HG03159 (cell line): ENCODE results near the gene TRAF7.

Experiments used
- ATAC-seq: cut with Tn5 transposase; IDR thresholded peaks from one replicate; pipeline ENCODE4 v1.9.1; 2021; ENCODE audit warnings: mild to moderate bottlenecking, moderate library complexity; ENCODE audit not compliant: unreplicated experiment

TRAF7 gene

DNA sequence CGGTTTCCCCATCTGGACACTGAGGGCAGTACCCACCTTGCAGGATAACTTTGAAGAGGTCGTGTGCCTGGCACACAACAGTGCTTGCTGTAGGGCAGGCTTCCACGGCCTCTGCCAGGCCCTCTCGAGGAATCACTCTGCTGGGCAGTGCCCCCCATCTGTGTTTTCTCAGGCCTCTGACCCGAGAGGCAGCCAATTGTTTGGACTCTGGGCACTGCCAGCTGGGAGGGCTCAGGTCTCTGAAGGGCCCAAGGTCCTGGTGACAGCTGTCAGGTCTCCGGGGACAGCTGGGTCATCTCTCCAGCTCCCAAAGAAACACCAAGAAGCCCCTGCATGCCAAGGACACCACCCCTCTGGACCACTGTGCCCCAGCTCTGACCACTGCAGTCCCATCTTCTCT is 8.2 kb upstream of the TRAF7 start:
- ATAC-seq, result no peak

DNA sequence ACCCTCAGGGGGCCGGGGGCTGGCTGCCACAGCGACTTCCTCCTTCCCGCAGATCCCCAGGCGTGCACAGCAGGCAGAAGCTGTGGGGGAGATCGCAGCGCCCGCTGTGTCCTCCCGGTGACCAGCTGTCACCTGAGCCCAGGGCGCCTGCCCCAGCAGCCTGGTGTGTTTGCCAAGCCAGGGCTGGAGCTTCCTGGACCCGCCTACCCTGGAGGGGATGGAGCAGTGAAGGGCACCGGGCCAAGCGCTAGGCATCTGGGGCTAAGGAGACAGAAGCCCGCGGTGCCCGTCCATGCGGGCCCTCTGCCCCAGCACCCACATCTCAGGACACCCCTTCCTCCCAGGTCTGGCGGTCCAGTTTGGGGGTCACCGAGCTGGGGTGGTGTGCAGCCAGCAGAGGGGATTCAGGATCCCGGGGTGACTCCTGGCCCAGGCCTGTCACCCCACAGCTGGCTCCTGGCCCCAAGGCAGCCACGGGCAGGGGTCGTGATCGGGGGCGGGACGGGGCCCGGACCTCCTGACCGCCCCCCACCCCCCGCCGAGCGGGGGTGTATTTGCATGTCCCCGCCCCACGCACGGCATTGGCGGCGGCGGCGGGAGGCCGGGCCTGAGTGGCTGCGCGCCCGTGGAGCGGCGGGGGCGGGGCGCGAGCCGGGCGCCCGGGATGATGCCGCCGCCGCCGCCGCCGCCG is 7.5 kb upstream of the TRAF7 start, which contains the start of gene RAB26:
RAB26 (plus strand) TSS at position 645 of the 691 bp plus-strand sequence. CDS start 159 bp downstream, outside the sequence.
- ATAC-seq, result no peak

DNA sequence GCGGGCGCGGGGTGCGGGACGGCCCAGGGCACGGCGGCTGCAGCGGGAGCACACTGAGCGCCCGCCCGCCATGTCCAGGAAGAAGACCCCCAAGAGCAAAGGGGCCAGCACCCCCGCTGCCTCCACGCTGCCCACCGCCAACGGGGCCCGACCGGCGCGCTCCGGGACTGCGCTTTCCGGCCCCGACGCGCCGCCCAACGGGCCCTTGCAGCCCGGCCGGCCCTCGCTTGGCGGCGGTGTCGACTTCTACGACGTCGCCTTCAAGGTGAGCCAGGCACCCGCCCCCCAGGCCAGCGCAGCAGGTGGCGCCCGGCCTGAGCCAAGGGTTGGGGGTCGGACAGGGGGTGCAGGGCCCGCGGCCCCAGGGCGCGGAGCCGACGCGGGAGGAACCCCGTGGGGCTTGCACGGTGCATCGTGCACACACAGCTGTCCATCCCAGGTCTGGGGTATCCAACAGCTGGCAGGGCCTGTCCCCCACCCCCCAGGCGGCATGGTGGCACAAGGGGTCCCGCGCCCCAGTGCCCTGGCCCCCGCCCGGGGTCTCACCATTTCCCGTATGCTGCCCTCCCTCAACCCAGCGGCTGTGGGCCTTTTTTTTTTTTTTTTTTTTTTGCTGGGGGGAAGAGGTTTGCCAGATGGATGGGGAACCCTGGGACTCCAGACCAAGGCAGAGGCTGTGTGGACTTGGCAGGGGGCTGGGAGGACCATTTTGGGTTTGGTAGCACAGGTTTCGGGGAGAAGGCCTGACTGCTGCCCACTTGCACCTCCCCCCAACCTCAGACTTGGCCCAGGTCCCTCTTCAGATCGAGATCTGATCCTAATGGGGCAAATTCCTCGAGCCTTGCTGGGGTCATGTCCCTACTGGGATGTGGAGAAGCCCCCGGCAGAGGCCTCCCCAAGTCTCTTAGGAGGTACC is 6.6 kb upstream of the TRAF7 start:
- ATAC-seq, result no peak

DNA sequence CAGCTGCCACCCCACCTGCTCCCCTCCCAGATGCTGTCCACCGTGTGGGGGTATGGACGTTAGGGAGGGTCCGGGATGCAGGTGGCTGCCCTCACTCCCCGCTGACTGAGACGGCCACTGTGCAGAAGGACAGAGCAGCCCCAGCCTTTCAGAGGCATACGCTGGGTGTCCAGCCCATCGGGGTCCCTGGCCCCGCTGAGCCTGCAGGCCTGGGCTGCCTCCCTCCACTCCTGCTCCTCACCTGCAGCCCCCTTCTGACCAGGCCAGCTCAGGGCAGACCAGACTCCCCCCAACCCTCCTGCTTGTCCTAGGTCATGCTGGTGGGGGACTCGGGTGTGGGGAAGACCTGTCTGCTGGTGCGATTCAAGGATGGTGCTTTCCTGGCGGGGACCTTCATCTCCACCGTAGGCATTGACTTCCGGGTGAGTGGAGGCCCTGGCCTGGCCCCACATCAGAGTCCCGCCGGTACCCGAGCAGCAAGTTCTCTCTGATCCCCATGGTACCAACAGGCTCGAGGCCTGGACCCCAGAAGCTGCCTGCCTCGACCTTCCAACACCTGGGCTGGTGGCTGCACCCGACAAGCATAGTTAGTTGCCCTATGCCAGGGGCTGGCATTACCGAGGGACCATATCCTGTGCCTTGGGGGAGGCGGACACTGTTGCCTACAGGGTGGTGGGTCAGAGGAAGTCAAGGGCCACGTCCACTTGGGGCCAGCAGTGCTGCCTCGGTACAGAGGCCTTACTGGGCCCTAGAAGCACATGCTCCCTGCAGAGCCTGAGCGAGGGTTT is 5.8 kb upstream of the TRAF7 start:
- no peak for ATAC-seq

DNA sequence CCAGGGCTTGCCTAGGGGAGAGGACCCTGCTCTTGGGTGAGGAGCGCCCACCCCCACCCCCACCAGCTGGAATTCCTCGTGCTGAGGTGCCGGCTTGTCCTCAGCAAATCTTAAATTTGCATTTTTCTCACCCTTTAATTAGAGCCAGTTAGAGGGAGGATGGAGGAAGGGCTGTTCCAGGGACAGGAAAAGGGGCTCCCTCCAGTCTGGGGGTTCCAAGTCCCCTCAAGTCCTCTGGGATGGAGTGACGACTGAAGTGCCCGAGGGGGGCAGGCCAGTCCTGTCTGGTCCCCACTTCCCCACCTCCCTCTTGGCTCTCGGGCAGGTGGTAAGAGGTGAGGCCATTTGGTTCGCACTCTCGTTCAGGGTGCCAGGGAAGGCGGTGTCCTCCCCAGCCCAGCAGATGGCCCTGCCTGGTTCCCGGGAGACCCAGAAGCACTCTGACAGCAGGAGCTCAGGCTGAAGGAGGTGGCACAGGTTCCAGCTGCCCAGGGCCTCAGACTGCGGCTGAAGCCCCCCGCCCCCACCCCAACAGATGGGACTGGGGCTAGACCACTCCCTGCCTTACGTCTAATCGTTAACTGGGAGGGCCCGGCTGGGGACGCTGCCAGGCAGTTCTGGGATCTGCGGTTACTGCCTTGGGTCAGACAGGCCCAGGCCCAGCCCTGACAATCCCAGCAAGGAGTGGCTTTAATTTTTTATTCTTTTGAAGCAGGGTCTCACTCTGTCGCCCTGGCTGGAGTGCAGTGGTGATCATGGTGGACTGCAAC is 5.0 kb upstream of the TRAF7 start:
- no peak for ATAC-seq

DNA sequence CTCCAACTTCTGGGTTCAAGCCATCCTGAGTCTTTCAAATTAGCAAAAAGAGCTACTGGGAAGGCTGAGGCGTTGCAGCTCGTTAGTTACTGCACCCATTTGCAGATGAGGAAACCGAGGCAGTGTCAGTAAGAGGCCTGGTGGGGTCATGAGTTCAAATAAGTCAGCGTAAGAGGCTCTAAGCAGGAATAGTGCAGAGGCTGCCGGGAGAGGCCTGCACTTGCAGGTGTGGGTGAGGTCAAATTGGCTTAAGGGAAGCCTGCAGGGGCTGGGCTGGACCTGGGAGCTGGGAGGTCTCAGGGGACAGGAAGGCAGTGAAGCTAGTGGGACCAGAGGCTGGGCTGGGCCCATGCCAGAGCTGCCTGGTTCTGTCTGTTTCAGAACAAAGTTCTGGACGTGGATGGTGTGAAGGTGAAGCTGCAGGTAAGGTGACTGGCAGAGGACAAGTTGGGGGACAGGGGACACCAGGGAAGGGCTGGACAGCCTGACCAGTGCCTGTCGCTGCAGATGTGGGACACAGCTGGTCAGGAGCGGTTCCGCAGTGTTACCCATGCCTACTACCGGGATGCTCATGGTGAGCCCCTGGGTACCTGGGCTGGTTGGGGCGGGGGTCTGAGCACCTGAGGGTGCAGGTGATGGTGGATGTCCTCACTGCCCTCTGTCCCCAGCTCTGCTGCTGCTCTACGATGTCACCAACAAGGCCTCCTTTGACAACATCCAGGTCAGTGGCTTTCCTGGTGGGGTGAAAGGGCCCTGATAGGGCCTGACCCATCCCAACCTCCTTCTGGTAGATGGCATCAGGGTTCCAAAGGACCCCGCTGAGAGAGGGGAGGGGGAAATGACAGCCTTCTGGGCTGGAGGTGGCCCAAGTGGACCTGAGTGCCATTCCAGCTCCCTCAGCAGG is 4.1 kb upstream of the TRAF7 start:
- ATAC-seq, result no peak

DNA sequence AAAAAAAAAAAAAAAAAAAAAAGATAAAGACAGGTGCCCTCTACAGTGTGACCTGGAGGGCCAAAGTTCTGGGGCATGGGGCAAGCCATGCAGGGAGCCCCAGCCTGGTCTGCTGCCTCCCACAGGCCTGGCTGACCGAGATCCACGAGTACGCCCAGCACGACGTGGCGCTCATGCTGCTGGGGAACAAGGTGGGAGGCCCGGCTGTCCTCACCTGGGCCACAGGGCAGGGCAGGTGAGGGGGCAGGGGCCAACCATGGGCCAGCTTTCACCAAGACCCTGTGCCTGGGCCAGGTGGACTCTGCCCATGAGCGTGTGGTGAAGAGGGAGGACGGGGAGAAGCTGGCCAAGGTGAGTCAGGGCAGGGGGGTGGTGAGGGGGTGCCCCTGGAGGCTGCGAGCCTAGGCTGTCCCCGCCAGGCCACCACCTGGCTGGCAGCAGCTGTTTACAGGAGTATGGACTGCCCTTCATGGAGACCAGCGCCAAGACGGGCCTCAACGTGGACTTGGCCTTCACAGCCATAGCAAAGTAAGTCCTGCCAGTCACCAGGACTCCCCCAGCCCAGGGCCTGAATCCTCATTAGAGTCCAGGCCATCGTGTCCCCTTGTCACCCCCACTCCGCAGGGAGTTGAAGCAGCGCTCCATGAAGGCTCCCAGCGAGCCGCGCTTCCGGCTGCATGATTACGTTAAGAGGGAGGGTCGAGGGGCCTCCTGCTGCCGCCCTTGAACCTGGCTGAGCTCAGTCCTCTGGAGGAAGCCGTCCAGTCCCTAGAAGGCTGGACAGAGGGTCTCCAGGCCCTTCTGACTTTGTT is 2.7 kb upstream of the TRAF7 start:
- no peak for ATAC-seq

DNA sequence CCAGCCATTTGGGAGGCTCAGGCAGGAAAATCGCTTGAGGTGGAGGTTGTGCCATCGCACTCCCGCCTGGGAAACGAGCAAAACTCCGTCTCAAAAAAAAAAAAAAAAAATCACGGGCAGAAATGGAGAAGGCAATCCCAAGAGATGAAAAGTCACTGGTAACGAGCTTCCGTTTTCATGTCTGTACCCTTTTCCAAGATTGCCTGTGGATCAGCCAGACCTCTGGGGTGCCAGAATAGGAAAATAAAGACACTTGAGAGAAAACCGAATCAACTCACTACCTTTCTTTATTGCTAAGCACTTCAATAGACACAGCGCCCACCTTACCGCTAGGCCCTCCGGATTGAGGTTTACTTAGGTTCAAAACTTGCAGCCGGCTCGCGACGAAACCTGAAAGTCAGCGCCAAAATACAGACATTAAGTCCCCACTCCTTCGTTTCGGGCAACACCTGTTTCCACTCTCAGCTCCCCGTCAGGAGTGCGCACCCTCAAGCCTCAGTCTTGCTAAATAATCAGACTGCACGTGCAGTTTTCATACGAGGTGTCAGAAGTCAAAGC is 970 bp upstream of the TRAF7 start:
- ATAC-seq, result no peak

DNA sequence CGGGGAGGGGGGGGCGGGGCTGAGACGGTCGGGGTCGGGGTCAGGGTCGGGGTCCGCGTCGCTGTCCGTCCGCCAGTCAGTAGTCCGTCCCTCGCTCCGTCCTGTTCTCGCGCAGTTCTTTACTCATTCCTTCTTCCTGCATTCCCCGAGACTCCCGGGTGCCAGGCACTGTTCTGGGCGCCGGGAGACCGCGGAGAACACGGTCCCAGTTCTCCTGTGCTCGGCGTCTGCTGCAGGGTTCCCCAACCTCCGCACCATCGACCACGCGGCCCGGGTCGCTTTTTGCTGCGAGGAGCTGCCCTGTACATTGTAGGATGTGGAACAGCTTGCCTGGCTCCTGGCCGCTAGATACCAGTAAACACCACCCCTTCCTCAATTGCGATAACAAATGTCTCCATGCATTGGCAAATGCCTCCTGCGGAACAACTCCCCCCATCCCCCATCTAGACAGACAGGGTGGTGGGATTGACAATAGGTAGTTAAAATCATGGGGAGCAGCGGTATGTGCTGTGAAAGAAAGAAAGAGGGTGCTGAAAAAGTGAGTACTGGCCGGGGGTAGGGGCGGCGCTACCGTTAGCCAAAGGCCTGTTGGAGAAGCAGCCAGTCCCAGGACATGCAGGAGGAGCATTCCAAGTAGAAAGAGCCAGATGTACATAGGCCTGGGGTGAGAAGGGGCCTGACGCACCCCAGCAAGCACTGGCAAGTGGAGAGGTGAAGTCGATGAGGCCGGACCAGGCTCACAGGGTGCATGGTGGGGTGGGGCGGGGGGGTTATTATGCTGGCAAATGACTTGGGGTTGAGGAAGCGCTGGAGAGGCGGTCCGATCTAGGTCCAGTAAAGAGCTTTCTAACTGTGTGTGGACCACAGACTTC is 631 bp downstream of the TRAF7 start:
- ATAC-seq, result no peak

DNA sequence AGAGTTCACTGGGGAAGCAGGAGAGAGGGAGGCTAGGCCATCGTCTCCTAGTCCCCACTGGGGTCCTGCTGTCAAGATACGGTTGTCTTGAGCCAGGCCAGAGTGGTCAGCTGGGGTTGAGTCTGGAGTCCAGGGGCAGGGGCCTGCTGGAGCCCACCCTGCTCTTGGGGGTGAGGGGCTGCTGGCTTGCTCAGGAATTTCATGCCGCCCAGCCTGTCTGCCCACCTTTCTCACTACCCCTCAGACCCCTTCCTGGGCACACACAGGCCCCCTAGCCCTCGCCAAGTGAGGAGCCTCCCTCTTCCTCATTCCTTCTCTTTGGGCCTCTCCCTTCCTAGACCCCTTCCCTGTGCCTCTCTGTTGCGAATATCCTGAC is 1.3 kb downstream of the TRAF7 start:
- ATAC-seq, result no peak

DNA sequence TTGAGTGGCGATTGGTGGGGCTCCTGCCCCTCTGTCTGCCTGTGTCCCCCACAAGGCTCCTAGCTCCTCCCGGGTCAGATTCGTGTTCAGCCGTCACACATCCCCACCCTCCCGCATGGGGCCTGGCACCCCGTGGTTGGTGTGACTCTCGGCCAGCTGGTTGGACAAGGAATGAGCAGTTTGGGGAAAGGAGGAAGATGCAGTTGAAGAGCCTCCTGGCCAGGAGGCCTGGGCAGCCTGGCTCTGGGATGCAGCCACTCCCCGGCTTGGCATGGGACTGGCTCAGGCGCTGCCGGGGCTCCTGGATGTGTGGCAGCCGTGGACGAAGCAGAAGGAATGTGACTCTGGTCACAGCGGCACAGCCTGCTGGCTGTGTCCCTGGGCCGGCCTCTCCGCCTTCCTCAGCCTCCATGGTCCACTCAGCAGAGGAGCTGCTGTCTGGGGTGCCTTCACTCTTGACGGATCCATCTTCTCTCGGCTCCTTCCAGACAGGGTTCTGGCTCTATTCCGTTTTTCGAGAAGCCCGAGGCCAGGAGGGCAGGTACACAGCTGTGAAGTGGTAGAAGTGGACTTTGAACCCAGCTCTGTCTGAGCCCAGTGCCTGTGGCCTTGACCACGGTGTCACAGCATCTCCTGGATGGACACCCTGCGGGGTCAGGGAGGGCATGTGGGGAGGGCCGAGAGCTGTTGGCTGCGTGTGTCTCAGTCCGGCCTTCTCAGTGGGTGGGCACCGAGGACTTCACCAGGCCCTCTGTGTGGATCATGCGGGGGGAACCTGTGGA is 2.1 kb downstream of the TRAF7 start:
- ATAC-seq, result no peak

DNA sequence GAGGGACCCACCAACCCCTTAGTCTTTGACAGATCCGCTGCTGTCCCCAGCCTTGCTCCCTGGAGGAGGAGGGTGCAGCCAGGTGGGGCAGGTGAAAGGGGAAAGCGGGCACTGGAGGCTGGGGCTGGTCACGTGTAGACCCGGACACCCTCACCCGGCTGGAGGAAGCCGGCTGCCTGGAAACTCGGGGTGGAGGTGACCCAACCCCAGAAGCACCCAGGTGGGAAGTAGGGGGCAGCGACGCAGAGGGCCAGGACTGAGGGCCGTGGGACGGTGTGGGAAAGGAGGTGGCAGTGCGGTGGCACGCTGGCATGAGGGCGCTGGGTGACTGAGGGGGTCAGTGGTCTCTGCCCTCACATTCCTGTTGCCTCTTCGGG is 2.7 kb downstream of the TRAF7 start:
- ATAC-seq, result no peak

DNA sequence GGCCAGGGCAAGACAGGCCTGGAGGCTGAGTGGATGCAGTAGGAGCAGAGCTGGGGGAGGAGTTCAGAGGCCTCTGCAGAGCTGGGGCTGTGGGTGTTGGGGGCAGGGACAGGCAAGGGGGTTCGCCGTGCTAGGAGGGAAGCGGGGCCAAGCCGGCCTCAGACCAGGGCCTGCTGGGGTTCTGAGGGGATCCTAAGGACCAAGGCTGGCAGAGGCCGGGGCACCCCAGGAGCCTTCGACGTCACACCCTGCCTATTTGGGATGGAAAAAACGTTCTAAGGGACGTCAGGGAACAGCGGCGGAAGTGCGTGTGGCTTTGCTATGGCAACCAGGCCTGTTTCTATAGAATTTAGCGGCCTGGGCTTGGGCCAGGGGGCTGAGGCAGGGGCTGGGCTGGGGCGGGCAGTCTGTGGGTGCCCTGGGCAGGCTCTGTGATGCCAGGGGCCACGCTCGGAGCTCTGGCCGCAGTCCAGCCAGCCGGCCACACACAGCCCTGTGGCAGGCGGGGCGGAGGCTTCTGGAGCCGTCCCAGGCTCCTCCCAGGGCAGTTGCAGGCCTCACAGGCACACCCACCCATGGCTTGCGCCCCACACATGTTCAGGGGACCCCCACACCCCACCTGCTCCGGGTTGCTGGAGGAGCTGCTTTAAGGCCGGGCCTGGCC is 3.7 kb downstream of the TRAF7 start:
- no peak for ATAC-seq

DNA sequence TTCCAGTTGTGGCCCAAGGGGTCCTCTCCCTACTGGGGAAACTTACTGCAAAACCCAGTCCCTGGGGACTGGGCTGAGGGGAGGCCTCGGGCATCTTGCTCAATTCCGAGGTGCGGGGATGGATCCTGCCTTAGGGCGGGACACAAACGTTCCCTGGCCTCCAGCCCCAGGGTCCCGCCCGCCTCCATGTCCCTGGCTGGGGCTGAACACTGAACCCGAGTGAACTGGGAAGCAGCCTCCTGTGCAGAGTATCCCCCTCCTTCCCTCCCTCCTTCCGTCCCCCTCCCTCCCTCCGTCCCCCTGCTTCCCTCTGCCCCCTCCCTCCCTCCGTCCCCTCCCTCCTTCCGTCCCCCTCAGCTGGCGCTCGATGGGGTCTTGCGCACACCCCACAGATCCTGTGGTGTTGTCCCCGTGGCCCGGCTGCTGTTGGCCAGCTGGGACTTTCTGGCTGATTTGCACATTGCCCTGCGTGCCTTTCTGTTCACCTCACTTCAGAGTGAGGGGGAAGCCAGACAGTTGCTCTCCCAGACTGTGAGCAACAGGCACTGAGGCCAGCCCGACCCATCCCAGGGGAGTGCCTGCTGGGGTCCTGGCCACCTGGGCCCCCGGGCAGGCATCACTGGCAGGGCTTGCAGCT is 5.5 kb downstream of the TRAF7 start:
- ATAC-seq, result no peak

DNA sequence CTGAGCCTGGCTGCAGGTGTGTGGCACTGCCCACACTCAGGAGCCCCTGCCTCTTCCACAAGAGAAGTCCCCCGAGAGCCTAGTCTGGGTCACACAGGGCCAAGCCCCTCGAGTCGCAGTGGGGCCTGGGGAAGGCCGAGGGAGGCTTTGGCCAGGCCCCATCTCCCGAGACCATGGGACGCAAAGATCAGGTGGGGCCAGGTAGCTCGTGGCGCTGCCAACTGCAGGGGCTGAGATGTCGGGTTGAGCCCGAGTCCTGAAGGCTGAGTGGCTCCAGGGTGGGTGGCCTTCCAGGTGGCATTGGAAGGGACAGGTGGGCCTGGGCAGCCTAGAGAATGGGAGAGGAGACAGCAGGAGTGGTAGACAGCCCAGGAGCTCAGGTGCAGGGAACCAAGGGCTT is 6.3 kb downstream of the TRAF7 start:
- no peak for ATAC-seq

DNA sequence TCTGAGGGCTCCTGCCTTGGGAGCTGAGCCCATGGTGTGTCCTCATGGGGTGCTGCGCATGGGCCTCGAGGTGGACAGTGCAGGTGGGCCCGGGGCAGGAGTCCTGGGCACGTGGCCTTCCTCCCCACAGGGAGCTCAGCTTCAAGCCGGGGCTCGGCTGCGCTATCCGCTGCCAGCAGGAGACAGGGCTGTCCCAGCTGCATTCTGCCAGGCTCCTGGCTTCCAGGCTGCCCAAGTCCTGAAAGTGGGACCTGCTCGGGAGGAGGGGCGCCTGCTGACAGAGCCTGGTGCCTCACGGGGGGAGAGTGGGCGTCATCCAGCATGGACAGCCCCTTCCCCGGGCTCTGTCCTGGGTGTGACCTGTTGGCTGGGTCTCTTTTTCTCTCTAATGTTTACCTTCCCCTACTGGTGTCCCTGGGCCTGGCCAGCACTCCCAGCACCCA is 7.1 kb downstream of the TRAF7 start:
- no peak for ATAC-seq
